ENCODE results near the gene FBXO27. TPM values are rescaled to one million over a fixed set of nuclear protein-coding genes. Genes with fewer than 3 reads are reported as not detected.
A peak's percentile ranks its signal among the peaks of the same experiment; 100 is the strongest.

FBXO27 gene
- total and polyA plus RNA-seq, 2 of the 4 experiments (the other 2 are of a cell fraction) = 0.18 to 0.50 TPM

DNA sequence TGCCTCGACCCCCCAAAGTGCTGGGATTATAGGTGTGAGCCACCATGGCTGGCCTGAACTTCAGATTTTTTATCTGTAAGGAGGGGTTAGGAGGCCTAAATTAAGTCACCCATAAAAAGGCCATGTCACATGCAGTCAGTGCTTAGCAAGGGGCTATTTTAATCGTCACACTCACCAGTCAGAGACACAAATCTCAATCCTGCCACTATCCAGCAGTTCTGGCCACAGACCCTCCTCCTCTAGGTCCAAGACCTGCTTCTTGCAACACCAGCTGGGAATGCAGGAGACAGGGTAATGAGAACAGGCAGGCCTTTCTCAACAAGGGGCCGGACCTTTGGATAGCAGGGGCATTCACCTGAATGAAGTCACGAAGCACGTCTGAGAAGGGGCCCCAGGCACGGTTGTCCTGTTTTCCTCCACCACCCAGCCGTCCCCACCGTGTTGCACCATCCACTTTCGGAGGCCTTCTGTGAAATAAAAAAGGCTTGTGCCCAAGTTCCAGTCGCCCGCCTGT lies 1.4 kb downstream of the FBXO27 start:
- 12% methylated on average over 5 of the region's 11 CpGs; no CpG with 5 or more reads in 1 of the 2 experiments for WGBS, 2 experiments (ENCODE audit: extremely low coverage in 2 of 2, insufficient read length in 1 of 2)
- dilution Hi-C loops (cut with HindIII; ENCODE audit: low sequenced_read_pairs, unreplicated experiment) = no loop called here
- Histone ChIP-seq H3K36me3 (ENCODE audit: control insufficient read depth, insufficient read depth, low read length) (no peaks in the 10 kb centered on the region), H3K27ac (ENCODE audit: insufficient read depth, low read length) (no peak overlapping the region), H4K91ac (ENCODE audit: insufficient read depth, low read depth, low read length) (no peak overlapping the region), H3K79me1 (ENCODE audit: low read depth in 1 of 2, low read length in 2 of 2) (no peaks in the 10 kb centered on the region), H3K9me3 (ENCODE audit: control insufficient read depth, insufficient read depth, low read length) (peaks cover 4% of the 10 kb centered on the region), H2BK120ac (ENCODE audit: low read depth, low read length) (no peak overlapping the region), H3K27me3 (ENCODE audit: control insufficient read depth, insufficient read depth, low read length) (peaks cover 13% of the 10 kb centered on the region), H3K4ac (ENCODE audit: low read depth, low read length) (no peak overlapping the region), H2AK9ac (replicated peaks; ENCODE audit: low read depth, low read length, poor library complexity) (no peak overlapping the region), H3K4me3 (ENCODE audit: insufficient read depth, low read depth, low read length) (no peak overlapping the region), H3K23ac (ENCODE audit: low read depth, low read length) (no peak overlapping the region), H2AK5ac (ENCODE audit: low read depth, low read length) (no peak overlapping the region), H3K56ac (ENCODE audit: extremely low read depth, insufficient read depth, low read length) (no peak overlapping the region), H2BK20ac (ENCODE audit: low read depth, low read length) (no peak overlapping the region), H2BK5ac (ENCODE audit: low read depth, low read length, poor library complexity, severe bottlenecking) (no peak overlapping the region), H3K14ac (replicated peaks; ENCODE audit: low read depth, low read length) (no peak overlapping the region), H2AFZ (replicated peaks; ENCODE audit: low read length, poor library complexity) (peak overlapping the region; percentile 16), H4K8ac (ENCODE audit: low read depth in 2 of 2, low read length in 2 of 2) (no peak overlapping the region), H4K5ac (ENCODE audit: low read depth, low read length) (no peak overlapping the region), H3K4me1 (ENCODE audit: control insufficient read depth, insufficient read depth, low read length) (0 out of 2 replicates have a peak, but pooled peaks cover 2% of the 10 kb centered on the region), H3K9ac (ENCODE audit: low read depth, low read length) (no peak overlapping the region), H4K20me1 (ENCODE audit: insufficient read depth, low read length) (no peaks in the 10 kb centered on the region), H3K4me2 (ENCODE audit: low read depth, low read length) (peak overlapping the region; percentile 89; the same call in 1 of the 2 replicates), H3K9me1 (ENCODE audit: insufficient read depth, low read length) (no peaks in the 10 kb centered on the region), H2BK15ac (ENCODE audit: low read depth, low read length) (no peak overlapping the region), H3K18ac (ENCODE audit: low read depth, low read length) (no peak overlapping the region)
- no peak for DNase-seq
- in situ Hi-C loops (cut with MboI; ENCODE audit: low sequenced_read_pairs) = no loop called here
- no TSS peak for BruUV-seq (replicated peaks)
- no peak for TF ChIP-seq CEBPB (IDR thresholded peaks at IDR 0.05; ENCODE audit: low read depth, low read length)
- no peak for TF ChIP-seq FOS (IDR thresholded peaks at IDR 0.05; ENCODE audit: low read depth, low read length)
- TF ChIP-seq, protein P1, sequence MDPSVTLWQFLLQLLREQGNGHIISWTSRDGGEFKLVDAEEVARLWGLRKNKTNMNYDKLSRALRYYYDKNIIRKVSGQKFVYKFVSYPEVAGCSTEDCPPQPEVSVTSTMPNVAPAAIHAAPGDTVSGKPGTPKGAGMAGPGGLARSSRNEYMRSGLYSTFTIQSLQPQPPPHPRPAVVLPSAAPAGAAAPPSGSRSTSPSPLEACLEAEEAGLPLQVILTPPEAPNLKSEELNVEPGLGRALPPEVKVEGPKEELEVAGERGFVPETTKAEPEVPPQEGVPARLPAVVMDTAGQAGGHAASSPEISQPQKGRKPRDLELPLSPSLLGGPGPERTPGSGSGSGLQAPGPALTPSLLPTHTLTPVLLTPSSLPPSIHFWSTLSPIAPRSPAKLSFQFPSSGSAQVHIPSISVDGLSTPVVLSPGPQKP (IDR thresholded peaks at IDR 0.05; ENCODE audit: borderline replicate concordance, low read depth, low read length) = no peak
- TF ChIP-seq NFE2L2 (IDR thresholded peaks at IDR 0.05; ENCODE audit: low read depth, low read length) = no peak
- TF ChIP-seq RFX5 (IDR thresholded peaks at IDR 0.05; ENCODE audit: low read depth, low read length) = no peak
- TF ChIP-seq MAZ (IDR thresholded peaks at IDR 0.05; ENCODE audit: borderline replicate concordance, low read depth, low read length) = no peak
- TF ChIP-seq CHD1 (IDR thresholded peaks at IDR 0.05; ENCODE audit: low read depth, low read length) = no peak
- POLR2A ChIA-PET (ENCODE audit: unreplicated experiment) = no interaction called here
- ATAC-seq (ENCODE audit: low read depth) = no peak
- CTCF ChIA-PET = no interaction called here
- intact Hi-C loops (cut with micrococcal nuclease) = no loop called here

Data from IMR-90 (cell line).